Tibial nerve (tissue), 4 donors: ENCODE data around the gene CST1. TPM values are rescaled to one million over a fixed set of nuclear protein-coding genes. Genes with fewer than 3 reads are reported as not detected.
"Not testable (repeated sequence)": the region's sequence is repeated elsewhere in the genome, so short reads cannot be mapped to it uniquely, and the experiment has no call there.

ENCODE experiments used
- DNase-seq, 2 donors: peaks; one replicate each; pipeline ENCODE4 v3.0.0-alpha.2; 2019; ENCODE audit warnings: low spot score in 2 of 2
- H3K27ac ChIP-seq, 4 donors: fragments of 200-600 bp; sonication (generic) in 3 of 4; one replicate each; pipeline ENCODE4 v1.5.1; 2017 to 2019; ENCODE audit warnings: mild to moderate bottlenecking in 1 of 4
- H3K27me3 ChIP-seq, 2 donors: fragments of 200-600 bp; sonication (generic) in 1 of 2; one replicate each; pipeline versions ENCODE4 v1.5.1 to v1.6.0; 2017 to 2019
- H3K36me3 ChIP-seq, 3 donors: fragments of 200-600 bp; sonication (generic); one replicate each; pipeline ENCODE4 v1.5.1; 2018 to 2019
- H3K4me1 ChIP-seq, 4 donors: fragments of 200-600 bp; sonication (generic) in 3 of 4; one replicate each; pipeline ENCODE4 v1.5.1; 2017 to 2019
- H3K4me3 ChIP-seq, 4 donors: fragments of 200-600 bp; sonication (generic) in 3 of 4; one replicate each; pipeline ENCODE4 v1.5.1; 2017 to 2019; ENCODE audit warnings: mild to moderate bottlenecking in 1 of 4, moderate library complexity in 1 of 4
- H3K9me3 ChIP-seq, 4 donors: fragments of 200-600 bp; sonication (generic) in 3 of 4; one replicate each; pipeline ENCODE4 v1.5.1; 2017 to 2019
- EP300 ChIP-seq, 2 donors: sonication (generic); formaldehyde crosslinking; IDR thresholded peaks; one replicate each; pipeline ENCODE4 v1.6.1; 2017; ENCODE audit warnings: antibody characterized with exemption in 2 of 2, mild to moderate bottlenecking in 1 of 2
- POLR2A ChIP-seq, 2 donors: fragments of 450-650 bp; IDR thresholded peaks; one replicate each; pipeline ENCODE4 v1.6.1; 2017; ENCODE audit warnings: antibody characterized with exemption in 2 of 2, mild to moderate bottlenecking in 2 of 2, moderate library complexity in 2 of 2
- WGBS, 2 donors: methylation state at CpG; one replicate each; pipeline ENCODE4 v1.1.5; 2018; 5-methylcytosine and 5-hydroxymethylcytosine counted together
- total RNA-seq, 4 donors: library from RNA; depleted of rRNA; stranded (reverse); fragments of >200 nt; gene quantifications; one replicate each; pipeline ENCODE4 v1.1.0, GENCODE V29; 2016
- TF ChIP-seq, protein P1 (sequence below), 5 experiments: fragments of 200-600 bp in 3 of 5; fragments of 450-650 bp in 2 of 5; sonication (generic) in 3 of 5; IDR thresholded peaks; one replicate each; pipeline ENCODE4 v1.5.1; 2016 to 2019; ENCODE audit warnings: antibody characterized with exemption in 5 of 5, mild to moderate bottlenecking in 3 of 5, moderate library complexity in 2 of 5

The CST1 gene
- total RNA-seq, 4 donors from 2014 or later: 2.2 to 11.0 (median 3.3) TPM; not detected in 1

DNA sequence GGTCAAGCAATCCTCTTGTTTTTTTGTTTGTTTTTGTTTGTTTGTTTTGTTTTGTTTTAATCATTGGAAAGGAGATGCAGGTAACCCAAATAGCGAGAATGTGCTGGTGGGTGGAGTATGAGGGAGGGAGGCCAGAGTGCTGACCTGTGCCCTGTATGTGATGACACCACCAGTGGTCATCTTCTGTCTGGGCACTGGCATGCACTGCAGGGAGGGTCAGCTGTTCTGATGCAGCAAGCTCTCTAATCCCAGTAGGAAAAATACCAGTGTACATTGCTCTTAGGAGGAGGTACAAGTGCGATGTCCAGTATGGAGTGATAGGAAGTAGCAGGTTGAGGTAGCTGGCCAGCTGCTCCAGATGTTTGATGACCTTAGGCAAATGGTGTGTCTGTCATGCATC lies 2.9 kb upstream of the CST1 start:
- WGBS, 2 donors: 91 to 94% methylated on average over 2 of the region's 2 CpGs
- TF ChIP-seq POLR2A (IDR thresholded peaks at IDR 0.05) (no peak), EP300 (IDR thresholded peaks at IDR 0.05) (no peak)
- TF ChIP-seq, protein P1, sequence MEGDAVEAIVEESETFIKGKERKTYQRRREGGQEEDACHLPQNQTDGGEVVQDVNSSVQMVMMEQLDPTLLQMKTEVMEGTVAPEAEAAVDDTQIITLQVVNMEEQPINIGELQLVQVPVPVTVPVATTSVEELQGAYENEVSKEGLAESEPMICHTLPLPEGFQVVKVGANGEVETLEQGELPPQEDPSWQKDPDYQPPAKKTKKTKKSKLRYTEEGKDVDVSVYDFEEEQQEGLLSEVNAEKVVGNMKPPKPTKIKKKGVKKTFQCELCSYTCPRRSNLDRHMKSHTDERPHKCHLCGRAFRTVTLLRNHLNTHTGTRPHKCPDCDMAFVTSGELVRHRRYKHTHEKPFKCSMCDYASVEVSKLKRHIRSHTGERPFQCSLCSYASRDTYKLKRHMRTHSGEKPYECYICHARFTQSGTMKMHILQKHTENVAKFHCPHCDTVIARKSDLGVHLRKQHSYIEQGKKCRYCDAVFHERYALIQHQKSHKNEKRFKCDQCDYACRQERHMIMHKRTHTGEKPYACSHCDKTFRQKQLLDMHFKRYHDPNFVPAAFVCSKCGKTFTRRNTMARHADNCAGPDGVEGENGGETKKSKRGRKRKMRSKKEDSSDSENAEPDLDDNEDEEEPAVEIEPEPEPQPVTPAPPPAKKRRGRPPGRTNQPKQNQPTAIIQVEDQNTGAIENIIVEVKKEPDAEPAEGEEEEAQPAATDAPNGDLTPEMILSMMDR (IDR thresholded peaks at IDR 0.05): no peak
- Histone ChIP-seq H3K36me3 (no peaks in the 10 kb centered on the region), H3K27me3 (no peaks in the 10 kb centered on the region), H3K9me3 (no peaks in the 10 kb centered on the region), H3K4me3 (no peak overlapping the region), H3K27ac (no peak overlapping the region), H3K4me1 (peaks cover 0 to 5% (median 0%) of the 10 kb centered on the region in 4 donors)
- DNase-seq: no peak

DNA sequence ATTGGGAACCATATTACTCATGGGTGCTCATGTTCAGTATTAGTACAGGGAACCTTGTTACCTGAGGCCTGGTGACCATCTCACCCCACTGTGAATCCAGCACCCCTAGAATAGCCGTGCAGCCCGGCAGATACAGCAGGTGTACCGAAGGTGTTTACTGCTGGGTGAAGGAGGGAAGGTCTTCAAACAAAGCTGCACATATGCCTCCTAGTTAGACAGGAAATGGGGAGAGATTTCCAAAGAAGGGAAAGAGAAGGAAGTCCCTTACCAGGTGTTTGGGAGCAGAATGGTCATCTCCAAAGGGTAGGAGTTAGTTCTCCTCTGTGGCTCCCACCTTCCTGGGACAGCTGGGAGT lies 2.4 kb upstream of the CST1 start:
- no peak for TF ChIP-seq POLR2A (IDR thresholded peaks at IDR 0.05)
- TF ChIP-seq, protein P1 (IDR thresholded peaks at IDR 0.05): no peak
- TF ChIP-seq EP300 (IDR thresholded peaks at IDR 0.05): no peak
- no peaks in the 10 kb centered on the region for H3K27me3 ChIP-seq
- H3K9me3 ChIP-seq: no peaks in the 10 kb centered on the region
- no peaks in the 10 kb centered on the region for H3K36me3 ChIP-seq
- 87 to 90% methylated on average over 3 of the region's 3 CpGs for WGBS, 2 donors
- peaks cover 0 to 5% (median 0%) of the 10 kb centered on the region in 4 donors for H3K4me1 ChIP-seq
- no peak for DNase-seq
- H3K27ac ChIP-seq: no peak overlapping the region
- no peak overlapping the region for H3K4me3 ChIP-seq

DNA sequence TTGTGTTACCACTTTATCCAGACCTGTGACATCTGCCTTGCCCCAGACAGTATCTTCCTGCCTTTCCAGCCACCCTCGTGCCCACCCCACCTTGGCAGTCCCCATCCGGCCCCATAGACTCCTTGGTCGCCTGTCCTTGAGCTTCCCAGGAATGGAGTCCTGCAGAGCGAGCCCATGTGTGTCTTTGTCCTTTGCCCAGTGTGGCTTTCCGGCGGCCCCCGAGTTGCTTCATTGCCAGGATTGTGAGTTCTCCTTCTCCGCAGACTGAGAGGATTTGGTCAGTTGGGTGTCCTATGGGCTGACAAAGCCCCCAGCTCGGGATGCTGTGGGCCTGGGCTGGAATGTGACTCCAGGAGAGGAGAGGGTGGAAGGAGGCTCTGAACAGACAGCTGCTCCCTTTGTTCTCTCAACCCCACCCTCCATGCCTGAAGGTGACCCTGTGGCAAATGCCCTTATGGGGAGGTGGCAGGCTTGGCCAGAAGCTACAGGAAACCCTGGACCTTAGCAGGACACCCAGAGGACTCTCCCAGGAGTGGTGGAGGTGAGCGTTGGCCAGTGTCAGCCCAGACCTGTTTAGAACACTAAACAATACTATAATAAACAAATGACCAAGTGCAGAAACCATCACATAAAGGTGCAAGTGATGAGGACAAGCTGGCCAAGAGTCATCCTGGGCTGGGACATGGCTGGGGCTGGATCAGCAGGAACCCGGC lies 1.9 kb upstream of the CST1 start:
- Histone ChIP-seq H3K27me3 (no peaks in the 10 kb centered on the region), H3K4me1 (peaks cover 0 to 5% (median 0%) of the 10 kb centered on the region in 4 donors), H3K27ac (no peak overlapping the region), H3K36me3 (no peaks in the 10 kb centered on the region), H3K9me3 (no peaks in the 10 kb centered on the region), H3K4me3 (no peak overlapping the region)
- TF ChIP-seq POLR2A (IDR thresholded peaks at IDR 0.05) (no peak), EP300 (IDR thresholded peaks at IDR 0.05) (no peak)
- TF ChIP-seq, protein P1 (IDR thresholded peaks at IDR 0.05): no peak
- 77 to 84% methylated on average over 11 of the region's 11 CpGs for WGBS, 2 donors
- DNase-seq: no peak

DNA sequence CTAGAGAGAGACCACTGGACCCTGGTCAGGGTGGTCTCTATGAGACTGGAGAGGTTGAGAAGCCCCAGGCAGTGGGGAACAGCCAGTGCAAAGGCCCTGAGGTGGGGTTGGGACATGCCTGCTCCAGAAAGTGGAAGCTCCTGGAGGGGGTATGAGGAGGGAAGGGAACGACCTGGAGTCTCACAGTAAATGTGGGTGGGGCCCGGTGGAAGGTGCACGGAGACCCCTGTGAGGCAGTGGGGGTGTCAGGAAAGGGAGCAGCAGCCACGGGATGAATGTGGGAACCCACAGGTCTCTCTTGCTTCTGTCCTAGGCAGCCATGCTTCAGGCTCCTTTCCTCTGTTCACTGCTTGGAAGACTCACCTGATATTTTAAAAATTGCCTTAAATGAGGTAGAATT lies 1.3 kb upstream of the CST1 start:
- Histone ChIP-seq H3K27ac (no peak overlapping the region), H3K4me1 (peaks cover 0 to 5% (median 0%) of the 10 kb centered on the region in 4 donors), H3K27me3 (no peaks in the 10 kb centered on the region), H3K9me3 (no peaks in the 10 kb centered on the region), H3K4me3 (no peak overlapping the region), H3K36me3 (no peaks in the 10 kb centered on the region)
- TF ChIP-seq POLR2A (IDR thresholded peaks at IDR 0.05): no peak
- TF ChIP-seq, protein P1 (IDR thresholded peaks at IDR 0.05): no peak
- no peak for TF ChIP-seq EP300 (IDR thresholded peaks at IDR 0.05)
- DNase-seq: no peak
- WGBS, 2 donors: 81% methylated on average over 4 of the region's 4 CpGs

DNA sequence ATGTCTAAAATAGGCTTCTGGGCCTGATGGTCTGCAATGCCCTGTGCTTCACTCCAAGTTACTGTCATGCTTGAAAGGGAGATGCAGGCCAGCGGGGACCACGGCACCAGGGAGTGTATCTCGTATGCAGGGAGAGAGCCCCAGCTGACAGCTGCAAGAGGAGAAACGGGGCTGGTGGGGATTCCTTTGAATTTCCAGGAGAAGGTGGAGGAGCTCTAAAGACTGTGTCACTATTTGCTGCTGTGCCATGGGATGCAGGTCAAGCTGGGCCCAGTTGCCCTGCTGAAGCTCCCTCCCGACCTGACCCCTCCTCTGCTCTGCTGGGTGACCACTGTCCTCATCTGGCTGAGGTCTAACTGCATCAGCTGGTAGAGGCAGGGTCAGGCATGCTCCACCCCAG lies 989 bp downstream of the CST1 start:
- H3K4me3 ChIP-seq: no peak overlapping the region
- no peaks in the 10 kb centered on the region for H3K36me3 ChIP-seq
- no peak for TF ChIP-seq EP300 (IDR thresholded peaks at IDR 0.05)
- no peak for TF ChIP-seq POLR2A (IDR thresholded peaks at IDR 0.05)
- TF ChIP-seq, protein P1 (IDR thresholded peaks at IDR 0.05): no peak
- no peak for DNase-seq
- no peak overlapping the region for H3K27ac ChIP-seq
- no peaks in the 10 kb centered on the region for H3K4me1 ChIP-seq
- 71 to 74% methylated on average over 5 of the region's 5 CpGs for WGBS, 2 donors
- no peaks in the 10 kb centered on the region for H3K9me3 ChIP-seq
- no peaks in the 10 kb centered on the region for H3K27me3 ChIP-seq

DNA sequence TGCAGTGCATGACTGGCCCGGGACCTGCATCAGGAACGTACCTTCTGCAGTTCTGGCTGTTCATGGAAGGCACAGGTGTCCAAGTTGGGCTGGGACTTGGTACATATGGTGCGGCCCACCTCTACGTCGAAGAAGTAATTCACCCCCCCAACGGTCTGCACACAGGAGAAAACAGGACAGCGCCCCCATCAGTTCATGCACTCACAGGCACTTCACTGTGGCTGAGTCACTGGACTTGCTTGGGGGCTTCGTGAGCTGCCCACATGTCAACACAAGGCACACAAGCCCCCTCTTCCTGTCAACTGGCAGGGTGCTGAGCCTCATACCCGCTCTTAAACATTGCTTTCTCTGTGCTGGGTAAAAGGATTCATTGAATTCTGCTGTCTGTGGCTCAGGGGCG lies 1.8 kb downstream of the CST1 start:
- 76 to 87% methylated on average over 9 to 10 of the region's 10 CpGs for WGBS, 2 donors
- not testable (repeated sequence) for H3K36me3 ChIP-seq, DNase-seq, H3K4me1 ChIP-seq, H3K9me3 ChIP-seq, H3K27ac ChIP-seq, H3K27me3 ChIP-seq, H3K4me3 ChIP-seq

DNA sequence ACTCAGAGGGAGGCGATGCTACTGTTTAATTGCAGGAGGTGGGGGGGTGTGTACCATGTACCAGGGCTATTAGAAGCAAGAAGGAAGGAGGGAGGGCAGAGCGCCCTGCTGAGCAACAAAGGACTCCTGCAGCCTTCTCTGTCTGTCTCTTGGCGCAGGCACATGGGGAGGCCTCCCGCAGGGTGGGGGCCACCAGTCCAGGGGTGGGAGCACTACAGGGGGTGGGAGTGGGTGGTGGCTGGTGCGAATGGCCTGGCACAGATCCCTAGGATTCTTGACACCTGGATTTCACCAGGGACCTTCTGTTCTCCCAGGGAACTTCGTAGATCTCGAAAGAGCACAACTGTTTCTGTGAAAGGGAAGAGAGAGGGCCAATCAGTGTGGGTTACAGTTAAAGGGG lies 3.2 kb downstream of the CST1 start:
- not testable (repeated sequence) for H3K27me3 ChIP-seq, H3K27ac ChIP-seq, DNase-seq, H3K4me1 ChIP-seq, H3K4me3 ChIP-seq, H3K9me3 ChIP-seq, H3K36me3 ChIP-seq
- 41 to 57% methylated on average over 6 to 7 of the region's 7 CpGs for WGBS, 2 donors

DNA sequence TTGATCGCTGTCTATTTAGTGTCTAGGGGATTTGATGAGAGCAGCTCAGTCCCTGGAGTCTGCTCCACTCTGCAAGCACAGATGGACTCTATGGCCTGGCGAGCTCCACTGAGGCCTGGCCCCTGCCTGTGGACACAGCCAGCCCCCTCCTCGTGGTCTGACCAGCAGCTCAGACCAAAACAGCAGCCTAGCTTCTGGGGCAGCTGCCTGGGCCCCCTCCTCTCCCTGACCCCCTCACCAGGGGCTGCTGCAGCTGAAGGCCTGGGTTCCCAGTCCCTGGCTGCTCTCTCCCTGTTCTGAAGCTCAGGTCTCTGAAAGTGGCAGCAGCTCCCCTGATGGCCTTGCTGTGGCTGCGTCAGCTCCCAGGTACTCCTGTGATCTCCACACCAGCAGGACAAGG lies 3.6 kb downstream of the CST1 start:
- WGBS, 2 donors: 50 to 68% methylated on average over 4 of the region's 4 CpGs
- H3K36me3 ChIP-seq: not testable (repeated sequence)

More for the DNA sequence above, 3.6 kb downstream of the CST1 start:
- not testable (repeated sequence) for H3K27me3 ChIP-seq, DNase-seq, H3K4me1 ChIP-seq, H3K27ac ChIP-seq, H3K9me3 ChIP-seq, H3K4me3 ChIP-seq
